CD4-positive, alpha-beta T cell treated with Interleukin-17A for 4 hours (primary cell): ENCODE results near the gene HHATL.

Experiments
- DNase-seq: peaks from one replicate; pipeline ENCODE4 v3.0.0-alpha.2; 2020; ENCODE audit warnings: mixed read lengths

The HHATL gene

GRCh38 chr3:42662037-42662812 lies 40.4 kb downstream of the HHATL start:
- DNase-seq: no peak

DNA sequence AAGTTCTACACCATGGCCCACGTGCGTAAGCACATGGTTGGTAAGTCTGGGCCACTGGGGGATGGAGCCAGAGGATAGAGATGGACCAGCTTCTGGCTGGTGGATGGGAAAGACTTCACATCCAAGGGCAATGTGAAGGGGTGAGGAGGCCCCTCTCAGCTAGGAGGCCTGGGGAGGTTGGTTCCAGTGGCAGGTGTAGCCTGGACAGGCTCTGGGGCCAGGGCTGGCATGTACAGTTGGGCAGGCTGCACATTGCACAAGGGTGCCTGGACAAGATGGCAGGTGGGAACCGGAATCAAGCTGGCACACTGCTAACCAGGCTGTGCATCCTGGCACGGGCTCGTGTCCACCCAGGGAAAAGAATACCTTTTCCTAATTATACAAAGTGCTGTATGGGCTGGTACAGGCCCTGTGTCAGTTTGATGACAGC lies 41.0 kb downstream of the HHATL start:
- DNase-seq: no peak

DNA sequence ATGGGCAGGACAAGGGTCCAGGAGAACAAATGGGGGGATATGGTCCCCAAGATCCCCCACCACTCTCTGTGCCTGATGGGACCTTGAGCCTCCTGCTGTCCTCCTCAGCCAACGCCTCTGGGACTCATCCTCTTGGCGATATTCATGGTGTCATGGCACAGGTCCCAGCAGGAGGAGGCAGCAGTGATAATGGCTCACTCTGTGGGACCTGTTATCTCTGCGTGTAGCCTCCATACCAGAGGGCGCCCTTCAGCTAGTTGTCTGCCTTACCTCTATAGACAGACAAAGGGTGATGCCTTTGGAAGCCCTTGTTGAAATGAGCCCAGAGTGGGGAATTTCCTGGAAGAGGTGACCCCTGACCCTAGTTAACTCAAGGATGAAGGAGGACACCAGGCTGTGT lies 41.7 kb downstream of the HHATL start:
- no peak for DNase-seq

- no peak for DNase-seq
Observed at GRCh38 chr3:42660131-42660715, 42.4 kb downstream of the HHATL start.

GRCh38 chr3:42659451-42660130 lies 43.0 kb downstream of the HHATL start:
- DNase-seq: no peak

DNA sequence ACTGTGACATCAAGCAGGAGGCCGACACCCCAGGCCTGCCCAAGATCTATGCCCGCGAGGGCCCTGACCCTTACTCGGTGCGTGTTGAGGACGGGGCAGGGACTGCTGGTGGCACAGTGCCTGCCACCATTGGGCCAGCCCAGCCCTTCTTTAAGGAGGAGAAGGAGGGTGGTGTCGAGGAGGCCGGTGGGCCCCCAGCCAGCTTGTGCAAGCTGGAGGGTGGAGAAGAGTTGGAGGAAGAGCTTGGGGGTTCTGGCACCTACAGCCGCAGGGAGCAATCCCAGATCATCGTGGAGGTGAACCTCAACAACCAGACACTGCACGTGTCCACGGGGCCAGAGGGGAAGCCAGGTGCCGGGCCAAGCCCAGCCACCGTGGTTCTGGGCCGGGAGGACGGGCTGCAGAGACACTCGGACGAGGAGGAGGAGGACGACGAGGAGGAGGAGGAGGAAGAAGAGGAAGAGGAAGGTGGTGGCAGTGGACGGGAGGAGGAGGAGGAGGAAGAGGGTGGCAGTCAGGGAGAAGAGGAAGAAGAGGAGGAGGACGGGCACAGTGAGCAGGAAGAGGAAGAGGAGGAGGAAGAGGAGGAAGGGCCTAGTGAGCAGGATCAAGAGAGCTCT lies 43.7 kb downstream of the HHATL start:
- DNase-seq: no peak

DNA sequence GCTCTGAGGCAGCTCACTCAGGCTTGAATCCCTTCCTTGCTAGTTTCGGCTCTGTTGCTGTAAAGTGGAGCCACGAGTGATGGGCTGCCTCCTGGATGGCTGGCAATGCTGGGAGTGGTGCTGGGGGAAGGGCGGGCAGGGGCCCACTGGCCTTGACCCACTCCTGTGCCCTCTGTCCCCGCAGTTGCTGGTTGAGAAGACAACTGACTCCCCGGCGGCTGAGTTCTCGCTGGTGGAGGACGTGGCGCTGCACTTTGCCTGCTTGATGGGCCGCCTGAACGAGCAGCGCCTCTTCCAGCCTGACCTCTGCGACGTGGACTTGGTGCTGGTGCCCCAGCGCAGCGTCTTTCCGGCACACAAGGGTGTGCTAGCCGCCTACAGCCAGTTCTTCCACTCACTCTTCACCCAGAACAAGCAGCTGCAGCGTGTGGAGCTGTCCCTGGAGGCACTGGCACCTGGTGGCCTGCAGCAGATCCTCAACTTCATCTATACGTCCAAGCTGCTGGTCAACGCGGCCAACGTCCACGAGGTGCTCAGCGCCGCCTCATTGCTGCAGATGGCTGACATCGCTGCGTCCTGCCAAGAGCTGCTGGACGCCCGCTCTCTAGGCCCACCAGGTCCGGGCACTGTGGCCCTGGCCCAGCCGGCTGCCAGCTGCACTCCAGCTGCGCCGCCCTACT lies 44.4 kb downstream of the HHATL start:
- no peak for DNase-seq

GRCh38 chr3:42657675-42658074 lies 44.9 kb downstream of the HHATL start:
- DNase-seq: no peak

DNA sequence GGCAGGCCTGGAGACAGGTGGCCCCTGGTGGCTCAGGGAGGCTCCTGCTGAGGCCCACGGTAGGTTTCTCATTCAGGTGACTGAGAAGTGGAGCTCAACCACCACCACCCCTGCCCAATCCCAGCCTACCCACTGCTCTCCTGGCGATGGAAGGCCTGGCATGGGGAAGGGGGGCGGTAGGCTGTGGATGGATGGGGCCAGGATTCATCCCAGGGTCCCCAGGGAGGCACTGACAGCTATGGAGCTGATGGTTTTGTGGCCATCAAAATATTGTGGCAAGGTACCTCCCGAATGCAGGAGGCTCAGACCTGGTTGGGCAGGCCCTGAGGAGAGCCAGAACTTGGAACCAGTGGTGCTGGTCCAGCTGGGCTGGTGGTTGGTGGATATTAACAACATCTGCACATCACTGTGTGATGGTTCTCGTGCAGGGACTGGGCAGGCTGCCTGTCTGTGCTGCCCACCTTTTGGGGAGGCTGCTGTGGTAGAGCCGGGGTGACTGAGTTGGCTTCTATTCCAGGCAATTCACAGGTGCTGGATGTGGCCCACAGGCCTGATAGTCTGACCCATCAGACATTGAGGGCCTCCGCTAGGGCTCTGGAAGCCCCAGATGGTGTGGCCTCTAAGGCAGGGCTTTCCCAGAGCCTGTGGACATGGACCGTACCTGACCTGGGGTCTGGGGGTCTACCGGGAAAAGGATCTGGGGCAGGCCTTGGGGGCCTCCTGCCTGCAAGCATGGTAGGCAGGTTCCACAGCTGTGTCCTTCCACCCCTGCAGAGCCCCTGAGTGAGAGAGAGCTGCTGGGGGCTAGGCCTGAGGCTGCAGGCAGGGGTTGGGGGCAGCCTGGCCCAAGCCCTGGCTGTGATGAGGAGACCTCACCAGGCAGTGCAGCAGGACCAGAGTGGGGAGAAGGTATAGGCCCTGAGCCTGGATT lies 45.7 kb downstream of the HHATL start:
- no peak for DNase-seq

- no peak for DNase-seq
Observed at GRCh38 chr3:42655980-42656679, 46.5 kb downstream of the HHATL start.

DNA sequence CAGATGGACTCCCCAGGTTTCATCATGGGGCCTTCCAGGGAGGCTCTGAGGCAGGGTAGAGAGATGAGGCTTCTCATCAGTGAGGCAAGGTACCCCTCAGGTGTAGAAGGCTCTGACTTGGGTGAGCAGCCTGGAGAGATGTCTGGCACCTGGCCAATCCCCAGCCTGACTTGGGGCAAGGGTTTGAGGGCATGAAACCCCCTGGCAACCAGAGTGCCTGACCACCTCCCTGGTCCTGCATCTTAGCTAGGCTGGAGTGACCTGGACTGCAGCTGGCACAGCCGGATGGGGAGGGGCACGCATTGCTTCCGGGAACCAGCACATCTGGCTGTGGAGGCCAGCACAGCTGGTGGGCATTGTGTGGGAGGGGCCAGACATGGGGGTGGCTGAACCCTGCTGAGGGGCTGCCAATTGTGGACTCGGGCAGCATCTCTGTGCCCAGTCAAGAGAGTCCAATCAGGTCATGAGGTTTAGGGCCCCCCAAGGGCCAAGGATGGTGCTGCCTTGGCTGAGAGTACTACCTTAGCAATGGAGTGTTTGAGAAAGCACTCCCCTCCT lies 47.2 kb downstream of the HHATL start:
- DNase-seq: no peak

DNA sequence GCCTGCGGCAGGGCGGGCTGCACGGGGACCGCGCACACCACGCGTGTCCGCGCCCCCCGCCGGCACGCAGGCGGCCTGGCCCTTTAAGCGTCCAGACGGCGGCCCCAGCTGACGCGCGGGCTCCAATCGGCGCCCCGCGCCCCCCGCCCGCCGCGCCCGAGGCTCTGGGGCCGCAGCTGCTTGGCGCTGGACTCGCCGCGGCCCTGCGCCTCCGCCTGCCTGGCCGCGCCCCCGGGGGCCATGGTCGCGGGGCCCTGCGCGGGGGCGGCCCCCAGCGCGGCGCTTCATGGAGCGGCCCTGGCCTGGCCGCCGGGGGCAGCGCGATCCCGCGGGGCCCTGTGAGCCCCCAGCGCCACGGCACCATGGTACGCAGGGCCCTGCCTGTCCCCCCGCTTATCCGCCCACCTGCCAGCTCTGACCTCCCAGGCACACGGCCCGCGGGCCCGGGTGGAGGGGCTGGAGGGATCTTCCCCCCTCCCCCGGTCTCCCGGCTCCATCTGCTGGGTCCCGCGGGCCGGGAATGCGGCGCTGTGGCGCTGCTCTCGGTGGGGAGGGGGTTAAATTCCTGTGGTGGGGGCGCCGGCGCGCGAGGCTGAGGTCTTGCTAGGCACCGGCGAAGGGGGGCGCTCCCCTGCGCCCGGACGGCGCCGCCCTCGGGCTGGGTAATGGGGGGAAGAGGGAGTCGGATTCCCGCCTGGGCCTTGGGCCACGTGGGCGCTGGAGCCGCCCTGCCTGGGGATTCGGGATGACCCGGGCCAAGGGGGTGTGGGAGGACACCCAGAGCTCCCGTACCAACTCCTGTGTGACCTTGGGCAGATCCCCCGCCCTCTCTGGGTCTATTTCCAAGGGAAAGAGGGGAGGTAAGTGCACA lies 48.0 kb downstream of the HHATL start:
- DNase-seq: no peak

- DNase-seq: peak; percentile 41
Observed at GRCh38 chr3:42653560-42654330, 48.9 kb downstream of the HHATL start, which contains the start of gene ZBTB47. Gene ZBTB47, plus strand, starts transcription at chr3:42653697. Its CDS starts 4,659 bp downstream, at chr3:42658356.

DNA sequence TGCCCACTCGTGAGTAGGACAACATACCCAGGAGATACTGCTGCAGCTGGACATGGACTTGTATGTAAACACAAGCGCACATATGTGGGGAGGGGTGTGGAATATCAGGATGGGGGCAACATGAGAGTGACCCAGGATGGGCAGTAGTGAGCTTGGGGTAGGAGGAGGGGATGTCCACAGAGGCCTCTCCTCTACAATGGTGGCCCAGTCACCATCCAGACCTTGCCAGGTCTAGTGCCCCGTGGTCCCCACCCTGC lies 49.4 kb downstream of the HHATL start:
- DNase-seq: no peak

DNA sequence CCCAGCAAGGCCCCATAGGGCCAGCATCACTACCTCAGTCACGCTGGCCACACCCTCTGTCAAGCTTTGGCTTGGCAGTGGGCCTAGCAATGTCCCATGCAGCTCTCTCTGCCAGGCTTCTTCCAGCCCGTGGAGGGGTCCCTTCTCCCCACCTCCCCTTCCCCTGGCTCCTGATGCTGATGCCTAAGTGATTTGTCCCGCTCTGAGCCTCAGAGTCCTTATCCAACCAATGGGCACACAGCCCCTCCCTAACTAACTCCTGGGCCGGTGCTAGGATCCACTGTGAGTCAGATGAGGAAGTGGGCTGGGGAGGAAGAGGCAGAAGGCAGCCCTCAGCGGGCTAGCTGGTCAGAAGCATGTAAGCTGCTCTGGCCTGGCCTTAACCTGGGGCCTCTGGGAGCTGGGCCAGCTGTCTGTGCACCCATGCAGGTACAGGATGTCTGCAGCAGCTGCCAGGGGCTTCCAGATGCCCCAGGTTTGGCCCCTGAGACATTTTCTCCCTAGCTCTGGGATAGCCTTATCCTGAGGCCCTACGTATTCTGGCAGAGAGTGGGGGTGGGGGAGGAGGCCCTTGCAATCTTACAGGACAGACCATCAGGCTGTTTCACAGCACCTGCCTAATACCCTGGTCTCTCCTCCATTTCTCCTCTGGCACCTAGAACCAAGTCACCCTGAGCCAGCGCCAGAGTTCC lies 49.8 kb downstream of the HHATL start:
- no peak for DNase-seq

DNA sequence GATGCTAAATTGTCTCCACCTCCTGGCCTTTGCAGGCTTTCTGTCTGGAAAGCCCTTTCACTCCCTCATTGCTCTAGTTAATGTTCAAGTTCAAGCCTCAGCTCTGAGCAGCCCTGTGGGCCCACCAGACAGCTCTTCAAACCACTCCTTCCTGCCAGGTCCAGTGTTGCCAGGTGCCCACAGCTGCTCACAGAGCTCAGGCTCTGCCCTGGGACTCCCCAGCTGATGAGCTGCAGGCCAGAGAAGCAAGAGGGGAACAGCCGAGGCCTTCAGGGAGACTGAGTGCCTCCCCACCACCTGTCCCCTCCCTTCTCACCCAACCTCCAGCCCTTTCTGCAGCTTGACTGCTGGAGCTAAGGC lies 50.4 kb downstream of the HHATL start:
- DNase-seq: no peak

GRCh38 chr3:42651248-42652091 lies 51.1 kb downstream of the HHATL start:
- no peak for DNase-seq

DNA sequence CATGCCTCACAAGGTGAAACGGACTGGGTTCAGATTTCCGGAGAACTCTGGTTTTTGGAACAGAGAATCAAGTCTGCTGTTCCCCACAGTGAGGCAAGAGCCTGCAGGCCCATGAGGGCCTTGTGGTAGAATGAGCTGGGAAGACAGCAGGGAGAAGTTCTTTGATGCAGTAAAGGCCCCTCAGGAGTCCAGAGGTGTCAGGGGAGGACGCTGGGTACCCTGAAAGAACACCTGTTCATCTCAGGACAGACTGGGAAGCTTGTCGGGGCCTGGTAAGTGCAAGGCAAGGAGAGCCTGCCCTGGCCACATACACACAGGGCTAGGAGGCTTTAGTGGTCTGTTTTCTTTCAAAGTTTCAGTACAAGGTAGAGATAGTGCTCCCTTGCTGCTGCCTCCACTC lies 52.8 kb downstream of the HHATL start:
- DNase-seq: no peak
